Stimulated activated CD4-positive, alpha-beta T cell treated with anti-CD3 and anti-CD28 coated beads, Interleukin-1b, Interleukin-23, amount 100 ng/mL, for 24 hours (primary cell): ENCODE results near the gene LPP.

Experiments
- DNase-seq, 4 experiments: peaks; one replicate each; pipeline ENCODE4 v3.0.0-alpha.2; 2020; ENCODE audit warnings: low read depth in 4 of 4, low spot score in 1 of 4

The LPP gene

GRCh38 chr3:188505911-188506310 lies 352.0 kb downstream of the LPP start:
- DNase-seq = no peak

GRCh38 chr3:188506446-188506845 lies 352.5 kb downstream of the LPP start:
- no peak for DNase-seq

DNA sequence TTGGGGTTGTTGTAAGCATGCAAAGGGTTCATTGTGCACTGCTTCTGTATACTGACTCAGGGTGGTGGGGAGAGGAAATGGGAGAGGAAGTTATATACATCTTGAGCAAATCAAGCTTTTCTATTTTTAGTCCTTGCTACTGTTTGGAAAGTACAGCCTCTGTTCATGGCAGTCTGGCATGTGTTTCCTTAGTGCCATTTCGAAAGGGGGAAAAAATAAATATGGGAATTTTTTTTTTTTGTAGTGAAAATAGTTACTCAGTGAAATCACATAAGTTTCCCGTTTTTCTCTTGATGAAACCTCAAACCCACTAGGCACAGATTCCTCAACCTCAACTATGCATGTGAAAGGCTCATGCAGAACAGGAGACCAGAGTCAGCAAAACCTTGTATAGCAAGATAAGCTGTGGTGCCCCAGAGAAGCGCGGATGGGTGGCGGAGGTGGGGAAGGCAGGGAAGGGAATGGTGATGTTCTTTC lies 353.3 kb downstream of the LPP start:
- no peak for DNase-seq

DNA sequence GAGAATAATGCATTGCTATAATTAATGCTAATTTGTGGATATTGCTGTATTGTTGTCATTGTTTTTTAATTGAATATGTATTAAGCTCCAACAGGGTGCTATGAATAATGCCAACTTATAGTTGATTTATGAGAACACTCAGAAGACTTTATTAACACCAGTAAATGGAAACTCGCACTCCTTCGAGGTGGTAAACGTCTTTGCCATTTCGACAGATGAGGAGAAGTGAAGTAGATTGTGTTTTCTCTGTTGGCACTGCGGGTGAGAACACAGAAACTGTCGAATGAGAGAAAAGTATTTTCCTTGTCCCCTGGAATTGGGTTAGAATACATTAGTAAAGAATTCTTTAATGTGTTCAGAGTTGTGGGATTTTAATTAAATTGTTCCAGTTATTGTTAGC lies 354.5 kb downstream of the LPP start:
- DNase-seq = no peak

DNA sequence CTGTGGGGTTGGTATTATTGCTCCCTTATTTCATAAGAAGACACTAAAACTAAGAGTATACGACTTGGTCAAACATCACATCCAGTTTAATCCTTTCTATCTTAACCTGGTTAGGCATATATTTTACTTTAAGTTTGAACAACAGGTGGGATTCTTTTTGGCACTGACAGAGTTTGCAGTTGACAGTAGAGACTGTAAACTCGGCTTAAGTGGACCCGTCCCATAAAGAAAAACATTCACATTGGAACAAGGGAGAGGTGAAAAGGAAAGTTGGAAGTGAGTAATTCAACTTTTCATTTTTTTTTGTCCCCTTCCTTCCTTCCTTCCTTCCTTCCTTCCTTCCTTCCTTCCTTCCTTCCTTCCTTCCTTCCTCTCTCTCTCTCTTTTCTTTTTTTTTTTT lies 355.4 kb downstream of the LPP start:
- no peak for DNase-seq

DNA sequence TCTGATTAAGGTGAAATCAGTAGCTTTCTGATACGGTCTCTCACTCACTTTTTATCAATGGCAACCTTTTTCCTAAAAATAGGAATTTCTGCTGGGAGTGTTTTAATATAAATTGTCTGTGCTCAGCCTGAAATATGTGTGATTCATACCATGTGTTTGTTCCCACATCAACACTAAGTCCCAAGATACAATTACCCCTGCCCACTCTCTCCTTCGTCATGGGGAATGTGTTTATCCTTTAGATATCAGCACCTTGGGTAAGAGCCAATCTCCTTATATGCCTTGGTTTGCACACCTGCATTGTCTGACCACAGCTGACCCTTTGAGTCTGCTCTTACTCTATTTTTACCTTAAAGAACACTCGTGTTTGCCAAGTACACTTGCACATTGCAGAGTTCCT lies 356.4 kb downstream of the LPP start:
- DNase-seq = no peak

DNA sequence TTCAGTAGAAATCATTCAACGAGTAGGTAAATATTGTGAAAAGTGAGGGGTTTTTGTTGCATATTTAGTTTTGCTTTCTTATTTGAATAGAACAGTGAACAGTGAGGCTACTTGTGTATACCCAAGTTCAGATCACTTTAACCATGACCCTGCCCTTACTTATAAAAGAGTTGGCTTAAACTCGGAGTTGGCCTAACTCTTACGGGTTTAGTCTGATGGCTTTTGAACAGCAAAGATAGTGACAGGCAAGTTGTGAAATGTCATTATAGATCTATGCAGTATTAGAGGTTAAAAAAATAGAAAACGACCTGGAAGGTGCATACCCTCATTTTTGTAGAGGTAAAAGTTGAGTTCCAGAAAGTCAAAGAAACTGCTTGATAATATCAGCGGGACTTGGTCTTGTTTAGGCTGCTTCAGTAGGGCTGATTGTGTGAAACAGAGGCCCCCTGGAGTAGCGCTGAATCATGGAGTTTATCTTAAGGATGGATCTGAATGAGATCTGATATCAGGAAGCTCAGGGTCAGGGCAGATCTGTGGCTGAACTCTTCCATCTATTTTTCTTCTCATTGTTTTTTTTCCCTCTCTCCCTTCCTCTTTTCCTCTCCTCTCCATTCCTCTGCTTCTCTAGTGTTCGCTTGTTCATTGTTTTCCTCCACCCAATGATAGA lies 359.8 kb downstream of the LPP start:
- DNase-seq = no peak

DNA sequence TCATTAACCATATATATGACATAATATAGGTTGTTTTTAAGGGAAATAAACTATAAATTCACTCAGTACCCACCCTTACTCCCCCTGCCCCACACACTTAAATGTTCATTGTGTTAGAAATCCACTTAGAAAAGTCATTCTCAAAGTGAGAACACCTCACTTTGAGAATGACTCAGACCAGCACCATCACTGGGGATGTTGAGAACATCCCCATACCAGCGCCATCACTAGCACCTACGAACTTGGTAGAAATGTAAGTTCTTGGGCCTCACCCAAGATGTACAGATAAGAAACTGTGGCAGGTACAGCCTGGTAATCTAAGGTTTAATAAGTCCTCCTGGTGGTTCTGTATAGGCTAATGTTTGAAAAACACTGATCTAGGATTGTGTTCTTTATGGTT lies 362.6 kb downstream of the LPP start:
- DNase-seq = peak in 2 of 4 experiments; percentile 7 to 8

DNA sequence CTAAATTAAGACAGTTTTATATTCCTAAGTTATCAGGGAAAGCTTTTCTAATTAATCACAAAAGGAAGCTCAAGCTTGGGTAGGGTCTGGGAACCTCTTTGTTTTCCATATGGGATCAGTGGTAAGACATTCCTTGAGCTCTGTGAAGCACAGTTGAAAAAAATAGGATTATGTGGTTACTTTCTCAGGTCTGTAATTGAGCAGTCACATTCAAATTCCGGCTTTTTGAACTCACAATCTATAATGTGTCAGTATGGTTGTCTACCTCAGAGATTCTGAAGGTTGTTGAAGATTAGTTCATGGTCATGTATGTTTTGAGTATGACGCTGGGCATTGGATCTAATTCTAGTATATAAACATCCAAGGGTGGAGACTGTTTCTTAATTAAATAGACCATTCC lies 364.5 kb downstream of the LPP start:
- no peak for DNase-seq

DNA sequence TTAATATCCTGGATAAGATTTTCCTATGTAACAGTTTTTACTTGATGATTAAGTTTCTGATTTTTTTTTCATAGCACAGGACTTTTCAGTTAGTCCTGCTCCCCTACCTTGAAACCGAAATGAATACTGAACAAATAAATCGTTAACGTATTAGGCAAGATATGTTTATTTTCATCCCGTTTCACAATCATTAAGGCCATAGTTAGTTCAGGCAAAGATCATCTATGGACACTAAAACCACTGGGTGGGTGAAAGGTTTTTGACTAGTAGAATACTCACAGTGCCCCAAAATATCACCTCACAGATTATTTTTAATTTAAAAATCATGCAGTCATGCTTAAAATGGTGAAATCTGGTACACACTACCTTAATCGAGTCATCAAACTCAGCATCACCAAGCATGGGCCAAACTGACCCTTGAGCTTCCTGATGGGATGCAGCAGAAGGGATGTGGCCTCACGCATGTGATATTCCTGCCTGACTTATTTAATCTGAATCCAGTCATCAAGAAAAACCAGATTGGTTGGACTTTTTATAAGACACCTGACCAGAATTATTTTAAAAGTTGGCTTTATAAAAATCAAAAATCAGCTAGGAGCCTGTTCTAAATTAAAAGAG lies 365.0 kb downstream of the LPP start:
- no peak for DNase-seq

GRCh38 chr3:188520466-188520865 lies 366.5 kb downstream of the LPP start:
- DNase-seq = no peak

- DNase-seq = no peak
These were observed 368.2 kb downstream of the LPP start for GRCh38 chr3:188522115-188522514.

DNA sequence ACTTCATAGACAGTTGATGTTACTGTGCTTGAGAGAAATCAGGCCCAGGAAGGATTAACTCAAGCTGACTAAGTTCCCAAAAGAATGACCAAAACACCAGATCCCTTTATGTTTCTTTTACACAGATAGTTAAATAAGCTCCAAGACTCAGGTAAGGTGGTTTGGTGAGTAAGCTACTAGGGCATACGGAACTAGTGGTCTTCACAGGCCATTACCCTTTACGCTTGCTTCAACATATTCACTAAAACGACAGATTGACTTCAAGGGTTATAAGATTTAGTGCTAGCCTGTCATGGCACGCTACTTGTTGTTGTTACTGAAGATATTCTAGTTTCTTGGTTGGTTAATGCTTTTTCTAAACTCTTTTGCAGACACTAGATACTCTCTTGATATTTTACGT lies 369.3 kb downstream of the LPP start:
- no peak for DNase-seq

- no peak for DNase-seq
These were observed 370.1 kb downstream of the LPP start for GRCh38 chr3:188524052-188524451.

DNA sequence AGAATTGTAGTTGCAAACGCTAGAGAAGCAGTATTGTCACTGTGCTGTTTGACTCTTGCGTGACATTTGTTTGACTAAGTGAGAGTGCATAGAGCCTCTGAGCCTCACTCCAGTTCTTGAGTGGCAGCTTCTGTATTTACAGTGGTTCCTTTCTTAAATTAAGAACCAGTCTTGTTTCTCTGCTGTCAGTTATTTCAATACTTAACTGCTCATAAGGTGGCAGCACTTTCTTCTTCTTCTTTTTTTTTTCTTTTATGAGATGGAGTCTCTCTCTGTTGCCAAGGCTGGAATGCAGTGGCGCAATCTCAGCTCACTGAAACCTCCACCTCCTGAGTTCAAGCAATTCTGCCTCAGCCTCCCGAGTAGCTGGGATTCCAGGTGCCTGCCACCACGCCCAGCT lies 372.1 kb downstream of the LPP start:
- DNase-seq = no peak

- no peak for DNase-seq
These were observed 373.4 kb downstream of the LPP start for GRCh38 chr3:188527389-188527788.

- no peak for DNase-seq
These were observed 374.4 kb downstream of the LPP start for GRCh38 chr3:188528396-188528795.

GRCh38 chr3:188529228-188529627 lies 375.3 kb downstream of the LPP start:
- DNase-seq = no peak

DNA sequence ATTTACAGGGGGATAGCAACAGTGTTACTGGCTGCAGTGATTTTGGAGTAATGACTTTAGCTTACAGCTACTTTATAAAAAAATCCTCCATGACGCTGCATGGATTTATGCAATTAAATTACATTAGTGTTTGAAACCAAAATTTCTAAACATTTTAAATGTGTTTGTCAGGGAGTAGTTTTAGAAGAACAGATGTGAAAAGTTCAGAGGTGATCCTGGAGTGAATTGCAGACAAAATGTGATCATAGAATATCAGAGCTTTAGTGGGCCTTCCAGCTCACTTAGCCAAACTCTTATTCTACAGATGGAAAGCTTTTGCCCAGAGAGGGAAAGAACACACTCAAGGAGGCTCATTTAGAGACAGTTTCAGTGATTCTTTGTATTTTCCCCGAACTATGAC lies 376.3 kb downstream of the LPP start:
- DNase-seq = no peak

- DNase-seq = no peak
These were observed 377.3 kb downstream of the LPP start for GRCh38 chr3:188531210-188531609.

DNA sequence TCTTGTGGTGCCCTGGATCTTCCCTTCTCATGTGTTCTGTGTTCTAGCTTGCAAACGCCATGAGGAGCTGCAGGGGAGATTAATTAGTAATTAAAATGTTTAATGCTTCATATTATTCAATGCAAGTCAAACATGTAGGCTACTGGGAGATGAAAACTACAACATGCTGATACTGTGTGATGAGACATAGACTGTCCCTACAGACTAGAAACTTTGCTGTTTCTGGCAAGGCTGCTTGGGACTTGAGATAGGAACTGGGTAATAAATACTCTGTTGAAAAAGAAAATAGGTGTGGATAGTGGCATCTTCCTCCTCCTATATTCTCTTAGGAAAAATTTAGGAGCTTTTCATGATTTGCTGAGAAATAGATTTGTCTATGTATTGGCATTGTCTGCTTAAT lies 379.2 kb downstream of the LPP start:
- no peak for DNase-seq

DNA sequence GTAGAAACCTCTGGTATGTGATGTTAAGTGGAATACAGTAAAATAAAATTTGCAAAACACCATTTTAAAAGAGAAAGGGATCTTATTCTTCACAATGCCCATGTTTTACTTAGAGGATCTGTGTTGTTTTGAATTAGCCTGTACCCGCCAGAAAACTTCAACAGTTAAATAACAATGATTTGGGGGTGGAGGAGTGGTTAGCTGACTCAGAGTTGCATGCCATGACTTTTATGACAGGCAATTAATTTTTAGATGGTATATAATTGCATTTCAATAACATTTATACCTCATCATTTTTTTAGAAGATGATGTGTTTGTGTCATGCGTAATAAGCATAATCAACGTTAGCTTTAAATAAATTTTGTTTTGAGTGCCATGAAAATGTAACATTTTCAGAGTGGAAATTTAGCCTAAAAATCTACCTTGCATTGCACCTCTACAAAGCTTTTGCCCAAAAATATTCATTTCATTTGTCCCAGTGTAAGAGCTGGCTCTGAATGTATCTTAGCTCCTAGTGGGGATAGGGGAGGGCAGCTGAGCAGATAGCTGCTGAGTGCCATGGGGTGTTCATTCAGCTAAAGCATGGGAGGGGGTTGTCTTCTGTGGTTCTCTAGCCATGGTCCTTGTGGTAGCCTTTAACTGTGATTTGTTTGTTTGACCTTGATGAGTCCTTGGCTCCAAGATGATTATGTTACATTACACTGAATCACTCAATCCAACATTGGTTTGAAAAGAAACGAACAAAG lies 379.8 kb downstream of the LPP start:
- no peak for DNase-seq
